Activated CD8-positive, alpha-beta memory T cell treated with anti-CD3 and anti-CD28 coated beads, Interleukin-2, amount 50 U/mL, for 24 hours (primary cell): ENCODE measurements around the gene CCDC68.

ENCODE experiments used
- DNase-seq: peaks from one replicate; pipeline ENCODE4 v3.0.0-alpha.2; 2020; ENCODE audit errors: extremely low read depth

The CCDC68 gene

DNA sequence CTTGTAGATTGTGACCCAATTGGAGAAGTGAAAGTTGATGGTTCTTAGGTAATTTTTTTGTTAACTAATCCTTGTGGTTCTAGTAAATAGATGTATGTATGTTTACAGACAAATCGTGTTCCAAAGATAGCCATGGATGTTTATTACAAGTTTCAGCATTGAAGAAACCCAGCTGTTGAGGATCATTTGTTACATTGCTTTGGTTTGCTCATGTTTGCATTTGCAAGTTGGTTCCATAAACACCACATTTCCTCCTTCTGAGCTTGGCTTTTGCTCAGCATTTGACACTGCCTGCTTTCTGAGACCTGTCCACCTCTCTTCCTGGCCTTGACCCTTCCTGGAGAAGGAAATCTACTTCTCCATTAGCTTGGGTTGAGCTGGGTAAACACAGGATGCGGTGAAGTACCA, 1.8 kb upstream of the CCDC68 start:
- DNase-seq, result no peak

DNA sequence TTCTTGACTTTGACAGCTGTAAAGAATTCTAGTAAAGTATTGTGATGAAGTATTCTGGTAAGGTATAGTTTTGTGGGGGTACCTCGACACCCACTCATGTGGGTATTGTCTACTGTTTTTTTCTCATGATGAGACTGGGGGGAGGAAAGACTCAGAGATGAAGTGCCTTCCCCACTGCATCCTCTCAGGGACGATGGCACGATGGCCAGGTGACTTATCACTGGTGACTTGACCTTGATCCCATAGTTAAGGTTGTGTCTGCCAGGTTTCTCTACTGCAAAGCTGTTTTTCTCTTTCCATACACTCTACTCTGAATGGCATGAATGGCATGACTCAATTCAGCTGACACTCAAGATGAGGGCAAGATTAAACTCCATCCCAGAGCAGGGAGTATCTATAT, 936 bp upstream of the CCDC68 start:
- DNase-seq, result no peak

DNA sequence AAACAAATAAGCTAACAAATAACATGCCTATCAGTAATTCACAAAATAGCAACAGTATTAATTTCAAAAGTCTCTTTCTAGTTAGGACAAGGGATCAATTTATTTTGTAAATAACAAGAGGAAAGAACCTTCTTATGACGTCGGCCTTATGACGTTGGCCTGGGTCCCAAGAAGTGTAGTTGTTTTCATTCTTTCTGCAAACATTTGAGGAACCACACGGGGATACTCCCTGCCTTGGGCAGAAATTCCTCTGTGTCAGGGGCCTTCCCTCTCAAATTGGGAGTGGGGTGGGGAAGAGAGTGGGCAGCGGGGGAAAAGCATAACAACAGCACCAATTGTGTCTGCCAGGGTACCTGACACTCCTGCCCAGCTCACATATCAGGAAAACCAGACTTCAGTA, 1.3 kb downstream of the CCDC68 start:
- no peak for DNase-seq

GRCh38 chr18:54957296-54957832, 1.9 kb downstream of the CCDC68 start:
- no peak for DNase-seq

- DNase-seq, result no peak
Measured at GRCh38 chr18:54956506-54956905, 2.8 kb downstream of the CCDC68 start.

DNA sequence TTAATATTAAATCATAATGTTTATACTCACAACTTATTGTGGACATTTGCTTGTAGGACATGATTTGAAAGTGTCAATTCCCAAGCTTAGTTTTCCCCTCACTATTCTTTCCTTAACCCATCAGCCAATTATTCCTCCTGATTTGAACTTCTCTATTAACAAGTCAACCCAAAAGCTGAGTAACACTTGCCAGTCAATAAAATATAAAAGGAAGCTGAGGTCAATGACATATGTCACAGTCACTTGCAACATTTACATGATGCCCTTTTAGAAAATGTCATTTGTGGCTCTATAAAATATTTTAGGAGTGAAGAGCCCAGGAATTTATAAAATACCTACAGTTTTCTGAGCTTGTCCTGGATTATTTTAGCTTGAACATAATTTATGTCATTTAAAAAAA, 7.2 kb downstream of the CCDC68 start:
- no peak for DNase-seq

GRCh38 chr18:54950221-54950620, 9.0 kb downstream of the CCDC68 start:
- no peak for DNase-seq

DNA sequence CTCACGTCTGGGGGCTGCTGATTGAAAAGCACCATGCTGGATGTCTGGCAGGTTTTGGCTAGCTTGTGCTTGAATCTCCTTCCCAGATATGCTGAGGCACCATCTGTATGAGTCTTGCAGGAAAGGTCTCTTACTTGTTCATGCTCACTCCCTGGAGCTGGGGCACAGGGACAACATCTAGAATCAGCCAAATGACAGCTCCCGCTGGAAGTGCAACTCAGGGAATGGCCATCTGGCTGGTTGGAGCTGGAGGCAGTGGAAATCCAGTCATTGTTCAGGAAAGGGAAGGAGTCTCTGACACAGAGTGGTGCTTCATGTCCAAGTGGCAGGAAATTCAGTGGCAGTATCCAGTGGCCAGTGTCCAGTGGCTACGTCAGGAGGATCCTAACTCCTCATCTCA, 9.7 kb downstream of the CCDC68 start:
- no peak for DNase-seq

DNA sequence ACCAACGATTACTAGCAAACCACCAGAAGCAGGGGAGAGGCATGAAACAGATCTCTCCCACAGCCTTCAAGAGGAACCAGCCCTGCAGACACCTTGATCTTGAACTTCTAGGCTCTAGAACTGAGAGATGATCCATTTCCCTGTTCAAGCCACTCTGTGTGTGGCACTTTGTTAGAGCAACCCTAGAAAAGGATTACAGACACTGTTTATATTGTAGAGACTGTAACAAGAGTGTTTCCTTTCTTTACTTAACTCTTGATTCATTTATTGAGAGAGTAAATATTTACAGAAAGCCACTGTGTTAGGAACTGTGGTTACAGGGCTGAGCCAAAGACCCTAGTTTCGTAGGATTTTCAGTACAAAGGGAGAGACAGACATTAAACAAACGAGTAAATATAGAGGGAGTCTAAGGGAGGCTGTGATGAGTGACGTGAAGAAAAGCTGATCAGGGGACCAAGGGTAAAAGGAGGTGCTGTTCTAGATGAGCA, 10.9 kb downstream of the CCDC68 start:
- DNase-seq, result no peak

DNA sequence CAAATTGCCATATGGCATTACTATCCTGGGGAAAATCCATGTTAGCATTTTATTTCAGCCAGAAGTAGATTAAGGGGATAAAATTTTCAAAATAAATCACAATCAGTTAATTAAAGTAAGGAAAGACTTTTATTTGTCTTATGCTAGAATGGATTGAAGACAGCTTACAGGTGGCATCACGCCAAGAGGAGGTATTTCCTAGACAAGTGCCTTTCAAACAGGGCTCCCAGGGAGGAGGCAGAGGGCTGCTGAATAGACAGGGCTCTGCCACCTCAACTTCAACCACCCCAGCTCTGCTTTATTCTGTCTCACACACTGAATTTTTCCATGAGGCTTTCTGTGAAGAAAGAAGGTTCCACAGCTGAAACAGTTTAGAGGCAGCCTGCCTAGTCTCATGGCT, 12.2 kb downstream of the CCDC68 start:
- no peak for DNase-seq

- no peak for DNase-seq
Measured at GRCh38 chr18:54946149-54946581, 13.1 kb downstream of the CCDC68 start.

DNA sequence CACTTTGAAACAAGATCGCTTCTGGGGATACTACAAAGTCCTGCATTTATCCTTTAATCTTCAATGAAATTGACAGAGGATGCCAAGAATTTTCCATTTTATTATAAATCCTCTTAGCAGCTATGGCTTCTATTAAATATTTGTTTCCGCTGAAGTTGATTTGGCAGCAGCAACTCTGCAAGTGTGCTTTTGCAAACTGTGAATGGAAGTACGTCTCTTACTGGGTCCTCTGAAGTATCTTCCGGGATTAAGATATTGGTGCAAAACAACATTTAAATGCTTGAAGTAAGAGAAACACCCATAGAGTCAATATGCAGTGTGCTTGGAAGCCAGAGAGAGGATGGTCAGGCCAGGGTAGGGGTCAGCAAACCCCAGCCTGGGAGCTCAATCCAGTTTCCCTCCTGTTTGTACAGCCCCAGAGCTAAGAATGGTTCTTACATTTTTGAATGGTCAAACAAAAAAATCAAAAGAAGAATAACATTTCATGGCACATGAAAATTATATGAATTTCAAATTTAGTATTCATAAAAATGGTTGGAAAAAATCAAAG, 13.6 kb downstream of the CCDC68 start:
- DNase-seq, result no peak

DNA sequence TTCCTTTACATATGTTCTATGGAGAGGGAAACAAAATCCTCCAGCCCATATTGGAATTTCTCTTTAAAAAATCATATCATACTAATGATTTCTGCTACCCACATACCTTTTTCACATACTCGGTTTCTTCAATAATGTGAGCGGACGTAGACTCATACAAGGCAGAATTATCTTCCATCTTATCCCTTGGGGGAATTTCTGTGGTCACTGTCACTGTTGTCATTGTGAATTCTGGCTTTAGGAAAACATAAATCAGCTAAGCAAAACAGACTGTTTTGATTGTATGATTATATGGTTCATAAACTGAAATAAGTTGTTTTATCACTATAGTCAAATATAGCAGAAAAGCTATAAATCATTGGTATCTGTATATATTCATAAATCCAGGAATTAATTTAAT, 16.7 kb downstream of the CCDC68 start:
- no peak for DNase-seq

GRCh38 chr18:54942144-54942543, 17.1 kb downstream of the CCDC68 start:
- DNase-seq, result no peak

GRCh38 chr18:54939361-54939917, 19.8 kb downstream of the CCDC68 start:
- DNase-seq, result no peak

DNA sequence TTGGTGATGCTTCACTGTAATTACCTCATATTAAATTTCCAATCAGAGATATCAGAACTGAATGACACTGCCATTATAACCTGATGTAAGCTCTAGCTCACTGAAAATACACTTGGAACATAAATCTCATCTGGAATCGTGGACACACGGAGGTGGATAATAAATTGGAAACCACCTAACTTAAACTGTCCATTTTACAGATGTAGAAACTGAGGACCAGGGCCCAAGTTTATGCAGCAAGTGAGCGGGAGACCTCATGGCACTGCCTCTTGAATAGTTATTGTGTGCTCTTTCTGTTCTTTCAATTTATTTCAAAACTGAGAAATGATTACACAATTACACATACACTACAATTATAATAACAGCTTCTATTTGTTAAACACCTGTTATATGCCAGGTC, 20.8 kb downstream of the CCDC68 start:
- no peak for DNase-seq

DNA sequence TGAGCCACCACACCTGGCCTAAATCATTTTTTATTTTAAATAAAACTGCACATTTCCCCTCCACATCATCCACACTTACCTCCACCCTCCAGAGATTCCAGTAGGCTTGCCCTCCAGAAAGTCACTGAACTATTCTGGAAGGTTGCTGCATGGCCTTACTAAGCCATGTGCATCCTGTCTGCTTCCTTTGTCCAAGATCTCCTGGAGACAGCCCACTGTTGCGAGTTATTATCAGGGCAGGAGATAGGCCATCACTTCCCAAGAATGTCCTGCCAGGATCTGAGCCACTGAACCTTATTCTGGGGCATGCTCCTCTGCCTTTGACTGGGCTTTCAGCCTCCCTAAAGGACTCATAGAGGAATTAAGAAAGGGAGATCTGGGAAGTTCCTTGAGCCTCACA, 26.8 kb downstream of the CCDC68 start:
- no peak for DNase-seq

GRCh38 chr18:54931152-54931551, 28.1 kb downstream of the CCDC68 start:
- no peak for DNase-seq

GRCh38 chr18:54928236-54928635, 31.0 kb downstream of the CCDC68 start:
- no peak for DNase-seq

DNA sequence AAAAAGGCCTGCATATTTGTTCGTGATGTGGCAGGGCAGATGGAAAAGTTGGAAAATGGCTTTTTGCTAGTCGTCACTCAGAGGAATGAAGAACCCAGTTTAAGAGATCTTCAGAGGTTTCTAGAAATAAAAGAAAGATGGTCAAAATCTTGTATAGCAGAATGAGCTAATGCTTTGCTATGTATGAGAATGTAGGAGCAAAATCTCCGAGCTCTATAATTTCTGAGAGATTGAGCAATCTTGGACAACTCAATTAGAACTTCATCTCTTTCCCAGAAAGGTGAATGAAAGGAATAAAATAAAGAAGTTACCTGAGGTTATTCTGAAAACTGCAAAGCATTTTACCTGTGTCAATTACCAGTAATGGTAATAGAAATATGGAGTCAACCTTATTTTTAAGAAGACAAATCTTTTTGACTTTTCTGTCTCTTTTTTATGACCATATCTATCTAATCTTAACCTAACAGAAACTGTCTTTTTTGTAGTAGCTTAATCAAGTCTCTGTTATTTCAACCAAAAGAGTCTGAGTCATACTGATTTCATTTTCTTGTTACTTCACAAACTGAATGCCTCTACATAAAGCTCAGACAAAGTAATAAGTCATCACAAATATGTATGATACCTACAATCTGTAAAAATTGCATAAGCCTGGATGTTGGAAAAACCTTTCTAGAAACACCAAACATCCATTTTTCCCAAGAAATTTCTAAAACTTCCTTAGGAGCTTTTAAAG, 32.5 kb downstream of the CCDC68 start:
- no peak for DNase-seq

- DNase-seq, result no peak
Measured at GRCh38 chr18:54924948-54925347, 34.3 kb downstream of the CCDC68 start.

DNA sequence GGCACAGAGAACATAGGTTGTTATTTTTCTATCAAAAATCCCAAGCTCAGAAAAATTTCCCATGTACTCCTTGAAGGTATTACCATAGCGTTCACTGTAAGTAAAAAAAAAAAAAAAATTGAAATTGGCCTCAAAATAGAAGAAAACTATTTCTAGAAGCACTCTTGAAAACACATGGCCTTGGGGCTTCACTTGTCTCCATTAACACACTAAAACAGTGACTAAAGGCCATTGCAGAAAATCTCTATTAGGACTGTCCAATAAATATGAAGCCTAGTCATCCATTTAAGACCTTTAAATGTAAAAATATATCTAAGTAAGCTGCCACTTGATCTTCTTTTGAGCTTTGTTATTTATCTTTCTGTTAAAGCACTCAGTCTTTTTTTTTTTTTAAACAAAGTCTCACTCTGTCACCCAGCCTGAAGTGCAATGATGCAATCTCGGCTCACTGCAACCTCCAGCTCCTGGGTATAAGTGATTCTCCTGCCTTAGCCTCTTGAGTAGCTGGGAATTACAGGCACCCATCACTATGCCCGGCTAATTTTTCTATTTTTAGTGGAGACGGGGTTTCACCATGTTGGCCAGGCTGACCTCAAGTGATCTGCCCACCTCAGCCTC, 35.8 kb downstream of the CCDC68 start:
- DNase-seq, result no peak

DNA sequence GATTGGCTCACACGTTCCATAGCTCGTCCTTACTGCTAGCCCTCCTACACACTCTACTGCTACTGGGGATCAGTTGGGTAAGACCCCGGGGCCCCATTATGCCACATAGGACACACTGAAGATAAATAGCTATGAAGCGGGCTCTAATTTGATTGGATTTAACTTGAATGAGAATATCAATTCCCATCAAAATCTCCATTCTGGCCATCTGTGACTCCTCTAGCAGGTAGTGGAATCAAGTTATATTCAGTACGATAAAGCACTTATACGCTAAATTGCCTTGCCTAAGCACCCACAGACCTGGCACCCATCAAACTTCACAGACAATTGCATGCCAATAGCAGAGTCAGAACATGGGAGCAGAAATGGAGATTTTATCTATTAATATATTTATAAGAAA, 39.8 kb downstream of the CCDC68 start:
- DNase-seq, result no peak
